HUDEP-2 (cell line): ENCODE results near the gene CXXC1.
"Not testable (repeated sequence)": the region's sequence is repeated elsewhere in the genome, so short reads cannot be mapped to it uniquely, and the experiment has no call there.

Experiments used
- DNase-seq, 76 experiments: peaks; one replicate each; lab custom pipeline; 2025; ENCODE audit not compliant: unreplicated experiment in 76 of 76; lab: John Stamatoyannopoulos, UW

CXXC1 gene

GRCh38 chr18:50298443-50299284 lies 11.2 kb upstream of the CXXC1 start:
- no peak for DNase-seq

DNA sequence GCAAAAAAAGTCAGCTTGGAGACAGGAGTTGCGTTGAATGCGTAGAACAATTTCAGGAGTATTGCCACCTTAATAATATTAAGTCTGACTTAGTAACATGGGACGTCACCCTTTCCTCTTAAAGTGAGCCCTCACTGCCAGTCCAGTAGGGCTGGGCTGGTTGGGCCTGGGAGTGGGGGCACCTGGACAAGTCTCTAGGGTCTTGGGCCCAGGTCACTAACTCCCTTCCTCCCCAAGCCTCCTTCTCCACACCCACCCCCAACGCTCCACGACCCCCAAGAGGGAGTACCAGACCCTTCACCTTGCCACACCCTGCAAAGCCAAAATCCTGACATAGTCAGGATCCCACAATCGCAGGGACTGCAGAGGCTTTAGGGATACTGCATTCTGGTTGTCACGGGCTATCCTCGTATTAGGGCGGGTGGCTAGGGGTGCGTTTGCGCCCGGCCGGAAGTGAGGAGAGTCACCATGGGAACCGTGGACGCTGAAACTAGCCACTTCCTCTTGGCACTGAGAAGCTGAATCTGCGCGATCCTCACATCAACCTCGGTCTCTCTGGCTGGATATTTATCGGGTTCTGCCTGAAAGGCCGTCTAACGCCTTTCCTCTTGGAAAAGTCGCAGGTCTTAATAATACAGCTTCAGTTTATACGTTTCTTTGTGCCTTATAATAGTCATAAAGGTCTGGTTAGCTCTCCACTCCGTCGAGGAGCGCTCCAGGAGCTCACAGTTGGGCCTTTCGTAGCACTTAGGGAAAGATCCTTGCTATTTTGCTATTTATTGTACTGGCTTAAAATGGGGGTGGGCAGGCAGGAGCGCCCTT lies 10.3 kb upstream of the CXXC1 start:
- peak in 71 of 76 experiments; percentile 5 to 81 (median 53) for DNase-seq

DNA sequence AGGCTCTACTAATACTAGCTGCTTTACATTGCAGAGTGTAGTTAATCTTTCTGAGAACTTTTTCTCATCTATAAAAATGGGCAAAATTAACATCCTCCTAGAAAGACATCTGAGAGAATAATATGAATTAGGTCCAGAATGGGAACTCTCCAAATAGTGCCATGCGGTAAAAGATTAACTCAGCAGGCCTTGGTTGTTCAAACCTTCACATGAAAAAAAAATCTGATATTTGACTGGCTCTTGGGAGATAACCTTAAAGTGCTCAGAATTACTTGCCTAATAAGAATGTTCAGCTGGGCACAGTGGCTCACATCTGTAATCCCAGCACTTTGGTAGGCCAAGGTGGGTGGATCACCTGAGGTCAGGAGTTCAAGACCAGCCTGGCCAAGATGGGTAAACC lies 5.5 kb upstream of the CXXC1 start:
- DNase-seq = no peak

DNA sequence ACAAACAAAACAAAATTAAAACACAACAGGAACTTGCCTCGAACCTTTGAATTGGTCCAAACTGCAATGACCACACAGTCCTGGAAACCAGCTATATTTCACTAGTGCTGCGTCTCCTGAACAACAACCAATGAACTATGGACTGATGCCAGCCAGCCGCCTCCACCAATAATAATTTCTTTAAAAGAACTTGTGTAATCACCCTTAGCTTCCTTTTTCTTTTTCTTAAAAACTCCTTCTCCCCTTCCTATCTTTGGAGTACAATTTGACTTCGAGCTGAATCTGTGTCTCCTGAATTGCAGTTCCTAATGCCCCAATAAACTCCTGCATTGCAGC lies 1.6 kb upstream of the CXXC1 start:
- no peak for DNase-seq

DNA sequence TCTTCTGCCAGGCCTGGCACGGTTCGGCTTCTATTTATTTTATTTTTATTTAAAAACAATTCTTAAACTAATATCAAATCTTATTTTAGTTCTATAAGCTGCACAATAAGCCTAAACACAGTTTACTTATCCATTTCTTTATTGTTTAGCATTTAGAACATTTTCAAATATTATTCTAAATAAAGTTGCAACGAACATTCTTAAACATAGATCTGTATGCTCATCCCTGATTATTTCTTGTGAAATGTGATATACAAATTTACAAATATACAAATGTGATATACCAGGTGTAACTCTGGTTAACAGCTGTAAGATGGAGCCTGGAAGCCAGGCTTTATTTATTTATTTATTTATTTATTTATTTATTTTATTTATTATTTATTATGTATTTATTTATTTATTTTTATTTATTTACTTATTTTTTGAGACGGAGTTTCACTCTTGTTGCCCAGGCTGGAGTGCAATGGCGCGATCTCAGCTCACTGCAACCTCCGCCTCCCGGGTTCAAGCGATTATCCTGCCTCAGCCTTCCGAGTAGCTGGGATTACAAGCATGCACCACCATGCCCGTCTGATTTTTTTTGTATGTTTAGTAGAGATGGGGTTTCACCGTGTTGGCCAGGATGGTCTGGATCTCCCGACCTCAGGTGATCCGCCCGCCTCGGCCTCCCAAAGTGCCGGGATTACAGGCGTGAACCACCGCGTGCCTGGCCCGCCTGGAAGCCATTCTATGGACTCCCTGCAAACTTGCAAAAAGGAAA lies 1.0 kb upstream of the CXXC1 start:
- not testable (repeated sequence) for DNase-seq

DNA sequence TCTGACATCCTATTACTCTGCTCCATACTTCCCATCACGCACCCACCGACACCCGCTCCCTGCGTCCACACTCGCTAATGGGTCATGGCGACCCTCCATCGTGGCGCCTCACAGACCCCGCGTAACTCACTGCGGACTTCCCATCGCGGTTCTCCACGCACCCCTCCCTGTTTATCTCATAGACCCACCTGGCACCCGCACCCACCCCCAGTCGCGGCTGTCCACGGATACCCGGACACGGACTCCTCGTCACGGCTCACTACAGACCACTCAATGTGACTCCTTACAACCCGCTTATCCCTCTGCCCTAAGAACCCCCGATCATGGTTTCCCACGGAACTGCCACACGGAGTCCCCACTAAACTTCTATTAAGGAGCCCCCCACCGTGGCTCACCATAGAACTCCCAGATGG lies 458 bp downstream of the CXXC1 start:
- DNase-seq = peak in 7 of 76 experiments; percentile 2 to 57 (median 32)

GRCh38 chr18:50286391-50287027 lies 983 bp downstream of the CXXC1 start:
- peak in 72 of 76 experiments; percentile 5 to 86 (median 64) for DNase-seq

DNA sequence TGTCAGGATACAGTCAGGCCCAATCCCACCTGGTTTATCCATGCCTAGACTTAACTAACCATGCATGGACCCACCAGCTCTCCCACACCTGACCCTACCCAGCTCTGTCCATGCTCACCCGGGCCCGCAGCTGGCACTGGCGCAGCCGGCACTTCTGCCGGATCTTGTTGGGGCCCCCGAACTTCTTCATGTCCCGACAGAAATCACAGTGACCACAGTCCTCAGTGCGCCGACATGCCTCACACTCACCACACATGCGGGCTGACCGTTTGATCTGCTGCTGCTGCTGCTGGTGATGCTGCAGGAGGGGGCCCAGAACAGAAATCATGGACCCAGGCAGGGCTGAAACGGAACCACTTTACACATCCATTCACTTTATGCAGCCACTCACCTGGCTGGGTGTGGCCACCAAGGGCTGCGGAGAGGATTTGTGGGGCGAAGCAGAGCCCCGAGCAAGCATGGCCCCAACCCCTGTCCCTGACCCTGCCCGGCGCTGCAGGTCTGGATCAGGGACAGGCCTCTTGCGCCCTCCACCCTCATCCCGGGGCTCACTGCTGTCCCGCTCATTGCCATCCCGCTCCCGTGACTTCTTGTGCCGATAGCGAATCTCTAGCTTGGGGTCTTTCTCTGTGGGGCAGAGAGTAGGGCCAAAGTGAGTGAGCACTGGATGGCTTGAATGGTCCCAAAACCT lies 1.7 kb downstream of the CXXC1 start:
- DNase-seq = no peak

GRCh38 chr18:50285071-50285470 lies 2.4 kb downstream of the CXXC1 start:
- DNase-seq = no peak

GRCh38 chr18:50284255-50284885 lies 3.1 kb downstream of the CXXC1 start:
- DNase-seq = peak in 4 of 76 experiments; percentile 4 to 31 (median 5)

DNA sequence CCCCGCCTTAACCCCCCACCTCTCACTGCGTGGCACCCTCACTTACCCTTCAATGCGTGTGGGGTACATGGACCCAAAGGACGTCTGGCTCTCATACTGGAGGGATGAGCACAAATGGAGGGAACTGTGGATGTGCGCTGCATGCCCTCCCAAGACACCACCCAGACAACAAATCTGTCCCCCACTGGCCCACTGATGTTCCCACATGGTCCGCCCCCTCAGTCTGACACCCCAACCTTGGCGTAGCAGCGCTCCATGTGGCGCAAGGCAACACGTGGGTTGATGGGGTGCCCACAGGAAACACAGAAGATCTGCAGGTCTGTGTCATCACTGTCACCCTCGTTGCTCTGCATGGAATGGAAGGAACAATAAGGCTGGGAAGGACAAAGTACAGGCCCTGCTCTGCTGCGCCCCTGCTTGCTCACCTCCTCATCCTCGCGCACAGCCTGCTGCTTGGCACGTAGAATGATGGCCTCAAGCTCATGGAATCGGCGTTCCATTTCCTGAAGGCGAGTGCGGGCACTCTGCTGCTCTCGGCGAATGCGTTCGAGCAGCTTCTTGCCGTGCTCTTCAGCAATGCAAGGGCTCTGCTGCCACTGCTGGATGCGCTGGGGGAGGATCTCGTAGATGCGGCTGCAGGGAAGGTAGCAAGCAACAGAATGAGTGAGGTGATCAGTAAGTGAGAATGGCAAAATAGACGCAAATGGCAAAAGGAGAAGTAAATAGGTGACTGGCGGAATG lies 3.9 kb downstream of the CXXC1 start:
- DNase-seq = no peak

- DNase-seq = no peak
These were observed 4.8 kb downstream of the CXXC1 start for GRCh38 chr18:50282521-50283335.

DNA sequence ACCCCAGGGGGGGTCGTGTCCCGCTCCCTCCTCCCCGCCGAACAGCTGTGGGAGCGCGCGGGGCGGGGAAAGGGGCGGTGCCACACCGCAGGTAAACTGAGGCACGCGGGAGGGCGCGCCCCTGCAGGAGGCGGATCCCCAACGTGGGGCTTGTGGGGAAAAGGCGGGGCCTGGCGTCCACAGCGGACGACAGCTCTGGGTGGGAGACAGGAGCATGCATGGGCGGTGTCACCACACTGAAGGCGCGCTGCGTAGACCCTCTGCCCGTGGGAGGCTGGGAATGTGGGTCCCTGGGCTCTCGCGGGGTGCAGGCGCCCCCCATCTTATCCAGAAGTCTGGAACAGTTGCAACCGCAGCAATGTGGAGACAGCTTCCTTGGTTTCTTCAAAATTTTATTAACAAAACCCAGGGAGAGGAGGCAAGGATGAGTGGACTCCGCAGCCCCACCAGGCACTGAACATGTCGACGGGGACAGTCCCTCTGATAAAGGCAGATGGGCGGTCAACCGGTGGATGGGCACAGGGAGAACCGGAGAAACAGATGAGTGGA lies 5.4 kb downstream of the CXXC1 start:
- DNase-seq = no peak

DNA sequence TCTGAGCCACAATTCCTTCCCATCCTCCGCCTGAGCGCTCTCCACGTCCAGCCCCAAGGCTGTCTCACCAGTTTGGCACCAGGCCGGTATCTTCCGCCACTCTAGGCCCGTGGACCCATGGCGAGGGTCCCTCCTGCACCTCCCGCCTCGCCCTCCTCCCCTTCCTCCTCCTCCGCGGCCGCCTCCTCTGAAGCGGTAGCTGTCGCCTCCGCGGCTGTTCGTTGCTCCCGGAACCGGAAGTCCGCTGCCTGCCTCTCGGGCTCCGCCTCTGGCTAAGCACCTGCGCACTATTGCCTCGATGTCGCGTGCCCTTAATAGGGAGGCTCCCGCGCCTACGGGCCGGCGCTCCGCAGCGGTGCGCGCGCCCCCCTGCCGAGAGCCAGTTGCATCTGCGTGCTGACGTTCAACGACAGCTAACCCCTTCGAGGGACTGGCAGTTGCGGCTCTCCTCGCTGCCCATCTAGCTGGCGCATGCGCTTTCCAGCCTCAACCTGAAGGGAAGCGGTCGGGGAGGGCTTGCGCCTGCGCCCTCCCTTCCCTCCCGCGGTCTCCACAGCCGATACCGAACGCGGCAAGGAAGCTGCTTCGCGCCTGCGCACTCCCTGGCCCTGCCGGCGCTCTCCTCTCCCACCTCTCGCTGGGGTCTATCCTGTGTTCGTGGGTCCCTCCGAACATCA lies 6.1 kb downstream of the CXXC1 start, which contains the start of gene MBD1:
TSS of gene MBD1 (minus strand) at position 229 of the 677 bp plus-strand sequence. CDS start 1,531 bp downstream, outside the sequence.
- peak; percentile 43 to 100 (median 97) for DNase-seq

GRCh38 chr18:50280707-50281294 lies 6.7 kb downstream of the CXXC1 start:
- no peak for DNase-seq

DNA sequence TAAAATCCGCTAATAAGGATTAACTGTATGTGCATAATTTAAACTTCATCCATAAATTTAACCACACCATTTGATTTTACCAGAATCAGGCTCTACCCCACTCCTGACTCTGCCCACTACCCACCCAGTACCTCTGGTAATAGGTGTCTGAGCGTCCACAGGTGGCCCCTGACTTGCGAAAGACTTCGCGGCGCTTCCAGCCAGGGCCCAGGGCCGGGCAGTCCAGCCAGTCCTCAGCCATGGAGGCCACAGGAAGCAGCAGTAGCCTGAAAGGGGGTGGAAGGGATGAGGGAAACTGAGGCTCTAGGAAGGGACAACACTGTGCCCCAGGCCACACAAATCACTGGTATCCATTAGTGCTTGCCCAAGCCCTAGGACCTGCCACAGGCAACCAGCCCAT lies 7.7 kb downstream of the CXXC1 start:
- DNase-seq = no peak

DNA sequence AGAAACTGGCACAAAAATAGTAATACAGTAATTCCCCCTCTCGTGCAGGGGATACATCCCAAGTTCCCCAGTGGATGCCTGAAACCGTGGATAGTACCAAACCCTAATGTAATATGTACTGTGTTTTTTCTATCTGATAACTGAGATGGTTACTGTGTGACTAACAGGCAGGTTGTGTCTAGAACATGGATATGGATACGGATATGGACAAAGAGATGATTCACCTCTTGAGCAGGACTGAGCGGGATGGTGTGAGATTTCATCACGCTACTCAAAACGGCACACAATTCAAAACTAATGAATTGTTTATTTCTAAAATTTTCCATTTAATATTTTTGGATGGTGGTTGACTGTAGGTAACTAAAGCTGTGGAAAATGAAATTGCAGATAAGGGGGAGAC lies 9.6 kb downstream of the CXXC1 start:
- DNase-seq = no peak
